ENCODE data around the gene FBRSL1. TPM values are rescaled to one million over a fixed set of nuclear protein-coding genes. Genes with fewer than 3 reads are reported as not detected.
A peak's percentile ranks its signal among the peaks of the same experiment; 100 is the strongest.
"Not testable (repeated sequence)": the region's sequence is repeated elsewhere in the genome, so short reads cannot be mapped to it uniquely, and the experiment has no call there.

The FBRSL1 gene
- 45.3 TPM for polyA plus RNA-seq (2013, experiment 1 of 2; ENCODE audit: insufficient read length)
- polyA plus RNA-seq (2013, experiment 2 of 2; ENCODE audit: insufficient read length): 45.3 TPM

GRCh38 chr12:132489602-132490266, at the start of gene FBRSL1:
TSS of gene FBRSL1 (plus strand) at chr12:132490151.
- peak; percentile 85 for DNase-seq

- DNase-seq: not testable (repeated sequence)
Measured at GRCh38 chr12:132440420-132440819, 49.5 kb upstream of the FBRSL1 start.

- no peak for DNase-seq
Measured at GRCh38 chr12:132441871-132442863, 47.8 kb upstream of the FBRSL1 start.

GRCh38 chr12:132443091-132443490, 46.9 kb upstream of the FBRSL1 start:
- no peak for DNase-seq

GRCh38 chr12:132444283-132444682, 45.7 kb upstream of the FBRSL1 start:
- DNase-seq: no peak

GRCh38 chr12:132444957-132445883, 44.7 kb upstream of the FBRSL1 start:
- DNase-seq: no peak

- DNase-seq: peak; percentile 82
Measured at GRCh38 chr12:132445884-132446632, 43.9 kb upstream of the FBRSL1 start.

GRCh38 chr12:132446633-132447326, 43.2 kb upstream of the FBRSL1 start:
- DNase-seq: no peak

- no peak for DNase-seq
Measured at GRCh38 chr12:132447327-132447720, 42.6 kb upstream of the FBRSL1 start.

- no peak for DNase-seq
Measured at GRCh38 chr12:132447731-132448462, 42.1 kb upstream of the FBRSL1 start.

- DNase-seq: no peak
Measured at GRCh38 chr12:132448463-132448820, 41.5 kb upstream of the FBRSL1 start.

- no peak for DNase-seq
Measured at GRCh38 chr12:132449565-132450417, 40.2 kb upstream of the FBRSL1 start.

GRCh38 chr12:132450418-132451171, 39.4 kb upstream of the FBRSL1 start:
- peak; percentile 19 for DNase-seq

- no peak for DNase-seq
Measured at GRCh38 chr12:132451172-132451835, 38.6 kb upstream of the FBRSL1 start.

GRCh38 chr12:132451836-132452195, 38.1 kb upstream of the FBRSL1 start:
- no peak for DNase-seq

GRCh38 chr12:132452596-132453350, 37.2 kb upstream of the FBRSL1 start:
- DNase-seq: no peak
